ENCODE data around the gene CCNG1. TPM values are rescaled to one million over a fixed set of nuclear protein-coding genes. Genes with fewer than 3 reads are reported as not detected.

CCNG1 gene
- total RNA-seq, 1 donor from 2014 or later, result 71.2 TPM

DNA sequence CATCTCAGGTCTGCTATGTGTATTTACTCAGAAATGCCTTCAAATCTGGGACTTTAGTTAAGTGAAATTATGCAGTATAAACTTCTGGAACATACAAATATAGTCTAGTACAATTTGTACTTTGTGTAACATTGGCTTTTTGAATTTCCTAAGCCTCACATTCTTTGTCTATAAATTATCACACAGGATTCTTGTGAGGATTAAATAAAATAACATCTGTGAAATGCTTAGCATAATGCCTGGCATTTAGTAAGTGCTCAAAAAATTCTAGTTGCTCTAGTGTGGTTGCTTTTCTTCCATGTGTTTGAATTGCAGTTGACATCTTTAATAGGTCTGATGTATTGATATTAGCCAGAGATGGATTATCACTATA lies 25.7 kb downstream of the CCNG1 start:
- Mint-ChIP-seq H3K4me1 (peaks cover 33% of the 10 kb centered on the region), H3K4me3 (no peak overlapping the region), H3K9me3 (no peaks in the 10 kb centered on the region), H3K27ac (no peak overlapping the region), H3K36me3 (ENCODE audit: low read depth) (peaks cover 8% of the 10 kb centered on the region), H3K27me3 (no peaks in the 10 kb centered on the region)
- ChIA-PET POLR2A (interaction anchor here (5.1 kb wide), 1 partner anchor 42 kb away, joined by 159 read pairs; the partner anchor contains the start of gene MAT2B), CTCF (no interaction called here)
- intact Hi-C loops (cut with micrococcal nuclease), result loop anchor here (10.0 kb wide), 1 partner anchor 262 kb away; no protein-coding TSS in a partner anchor
- no peak for DNase-seq
- TF ChIP-seq, protein P1, sequence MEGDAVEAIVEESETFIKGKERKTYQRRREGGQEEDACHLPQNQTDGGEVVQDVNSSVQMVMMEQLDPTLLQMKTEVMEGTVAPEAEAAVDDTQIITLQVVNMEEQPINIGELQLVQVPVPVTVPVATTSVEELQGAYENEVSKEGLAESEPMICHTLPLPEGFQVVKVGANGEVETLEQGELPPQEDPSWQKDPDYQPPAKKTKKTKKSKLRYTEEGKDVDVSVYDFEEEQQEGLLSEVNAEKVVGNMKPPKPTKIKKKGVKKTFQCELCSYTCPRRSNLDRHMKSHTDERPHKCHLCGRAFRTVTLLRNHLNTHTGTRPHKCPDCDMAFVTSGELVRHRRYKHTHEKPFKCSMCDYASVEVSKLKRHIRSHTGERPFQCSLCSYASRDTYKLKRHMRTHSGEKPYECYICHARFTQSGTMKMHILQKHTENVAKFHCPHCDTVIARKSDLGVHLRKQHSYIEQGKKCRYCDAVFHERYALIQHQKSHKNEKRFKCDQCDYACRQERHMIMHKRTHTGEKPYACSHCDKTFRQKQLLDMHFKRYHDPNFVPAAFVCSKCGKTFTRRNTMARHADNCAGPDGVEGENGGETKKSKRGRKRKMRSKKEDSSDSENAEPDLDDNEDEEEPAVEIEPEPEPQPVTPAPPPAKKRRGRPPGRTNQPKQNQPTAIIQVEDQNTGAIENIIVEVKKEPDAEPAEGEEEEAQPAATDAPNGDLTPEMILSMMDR (IDR thresholded peaks at IDR 0.05), result no peak
- no peak for ATAC-seq (ENCODE audit: low read depth)

DNA sequence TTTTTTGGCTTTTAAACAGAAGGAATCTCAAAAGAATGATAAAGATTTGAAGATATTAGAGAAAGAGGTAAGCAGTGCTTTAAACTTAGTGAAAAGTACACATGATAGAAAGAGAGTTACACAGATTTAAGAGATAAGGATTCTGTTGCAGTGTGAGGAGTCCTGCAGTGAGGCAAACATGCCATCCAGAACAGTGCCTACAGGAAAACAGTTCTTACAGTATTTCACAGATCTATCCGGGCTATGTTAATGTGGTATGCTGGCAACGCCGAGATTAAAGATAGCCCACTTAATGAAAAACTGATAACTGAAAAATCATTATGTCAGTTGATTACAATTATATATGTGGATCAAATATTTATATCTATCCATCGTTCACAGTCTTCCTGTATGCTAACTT lies 30.3 kb downstream of the CCNG1 start:
- DNase-seq (no peak), ATAC-seq (ENCODE audit: low read depth) (no peak)
- no peak overlapping the region for H3K27ac Mint-ChIP-seq
- no peaks in the 10 kb centered on the region for H3K4me1 Mint-ChIP-seq
- intact Hi-C loops (cut with micrococcal nuclease), result loop anchor here (10.0 kb wide), 1 partner anchor 257 kb away; no protein-coding TSS in a partner anchor
- H3K36me3 Mint-ChIP-seq (ENCODE audit: low read depth), result no peaks in the 10 kb centered on the region
- H3K9me3 Mint-ChIP-seq, result no peaks in the 10 kb centered on the region
- H3K4me3 Mint-ChIP-seq, result no peak overlapping the region
- CTCF ChIA-PET, result no interaction called here
- POLR2A ChIA-PET, result no interaction called here
- no peaks in the 10 kb centered on the region for H3K27me3 Mint-ChIP-seq
- TF ChIP-seq, protein P1 (IDR thresholded peaks at IDR 0.05), result no peak

DNA sequence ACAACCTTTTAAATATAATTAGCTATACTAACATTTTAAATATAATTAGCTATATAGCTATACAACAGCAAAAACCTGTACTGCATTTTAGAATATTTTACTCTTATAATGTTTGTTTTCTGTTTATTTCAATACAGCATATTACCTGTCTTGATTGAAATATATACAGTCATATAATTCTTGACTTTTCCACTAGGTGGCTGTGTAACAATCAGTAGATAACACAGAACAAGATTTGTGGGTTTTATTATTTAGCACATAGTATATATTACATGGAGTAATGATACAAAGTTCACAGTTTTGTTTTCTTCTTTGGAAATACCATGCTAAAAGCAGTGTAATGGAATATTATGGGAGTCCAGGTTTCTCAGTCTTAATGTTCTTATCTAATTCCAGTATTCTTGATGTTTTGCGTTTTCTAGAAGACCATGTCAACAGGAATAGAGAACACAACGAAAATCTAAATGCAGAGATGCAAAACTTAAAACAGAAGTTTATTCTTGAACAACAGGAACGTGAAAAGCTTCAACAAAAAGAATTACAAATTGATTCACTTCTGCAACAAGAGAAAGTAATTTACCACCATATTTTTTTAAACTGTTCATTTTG lies 36.3 kb downstream of the CCNG1 start:
- Mint-ChIP-seq H3K27me3 (no peaks in the 10 kb centered on the region), H3K4me3 (no peak overlapping the region), H3K27ac (no peak overlapping the region), H3K4me1 (no peaks in the 10 kb centered on the region), H3K9me3 (peaks cover 3% of the 10 kb centered on the region), H3K36me3 (ENCODE audit: low read depth) (no peaks in the 10 kb centered on the region)
- ATAC-seq (ENCODE audit: low read depth) (peak; percentile 65), DNase-seq (no peak)
- ChIA-PET POLR2A (interaction anchor here (1.0 kb wide), 1 partner anchor 14 kb away, joined by 4 read pairs; the partner anchor contains the start of genes HMMR and NUDCD2), CTCF (interaction anchor here (0.6 to 1.9 kb wide), 8 partner anchors 9 to 73 kb away, joined by 3 to 7 read pairs (median 4); partner anchors contain the start of genes HMMR, MAT2B and NUDCD2)
- intact Hi-C loops (cut with micrococcal nuclease), result loop anchor here (1.0 to 5.0 kb wide), 3 partner anchors 30 to 1031 kb away; no protein-coding TSS in a partner anchor
- TF ChIP-seq, protein P1 (IDR thresholded peaks at IDR 0.05), result no peak

DNA sequence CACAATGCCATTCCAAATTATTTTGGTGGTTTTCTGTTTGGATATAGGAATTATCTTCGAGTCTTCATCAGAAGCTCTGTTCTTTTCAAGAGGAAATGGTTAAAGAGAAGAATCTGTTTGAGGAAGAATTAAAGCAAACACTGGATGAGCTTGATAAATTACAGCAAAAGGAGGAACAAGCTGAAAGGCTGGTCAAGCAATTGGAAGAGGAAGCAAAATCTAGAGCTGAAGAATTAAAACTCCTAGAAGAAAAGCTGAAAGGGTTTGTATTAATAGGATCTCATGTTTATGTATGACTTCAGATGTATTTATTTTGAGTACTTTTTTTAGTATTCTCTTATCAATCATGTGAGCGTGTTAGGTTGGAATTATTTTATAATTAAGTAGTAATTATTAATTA lies 38.0 kb downstream of the CCNG1 start:
- TF ChIP-seq, protein P1 (IDR thresholded peaks at IDR 0.05), result no peak
- CTCF ChIA-PET, result interaction anchor here (1.9 kb wide), 1 partner anchor 28 kb away, joined by 5 read pairs; no protein-coding TSS in a partner anchor
- POLR2A ChIA-PET, result interaction anchor here (0.9 to 1.7 kb wide), 2 partner anchors 15 to 30 kb away, joined by 3 to 4 read pairs; partner anchors contain the start of genes HMMR, MAT2B and NUDCD2
- Mint-ChIP-seq H3K4me1 (no peaks in the 10 kb centered on the region), H3K36me3 (ENCODE audit: low read depth) (no peaks in the 10 kb centered on the region), H3K27ac (no peak overlapping the region), H3K9me3 (peaks cover 3% of the 10 kb centered on the region), H3K27me3 (no peaks in the 10 kb centered on the region), H3K4me3 (no peak overlapping the region)
- intact Hi-C loops (cut with micrococcal nuclease), result loop anchor here (2.0 kb wide), 1 partner anchor 1029 kb away; no protein-coding TSS in a partner anchor
- ATAC-seq (ENCODE audit: low read depth), result no peak
- no peak for DNase-seq

DNA sequence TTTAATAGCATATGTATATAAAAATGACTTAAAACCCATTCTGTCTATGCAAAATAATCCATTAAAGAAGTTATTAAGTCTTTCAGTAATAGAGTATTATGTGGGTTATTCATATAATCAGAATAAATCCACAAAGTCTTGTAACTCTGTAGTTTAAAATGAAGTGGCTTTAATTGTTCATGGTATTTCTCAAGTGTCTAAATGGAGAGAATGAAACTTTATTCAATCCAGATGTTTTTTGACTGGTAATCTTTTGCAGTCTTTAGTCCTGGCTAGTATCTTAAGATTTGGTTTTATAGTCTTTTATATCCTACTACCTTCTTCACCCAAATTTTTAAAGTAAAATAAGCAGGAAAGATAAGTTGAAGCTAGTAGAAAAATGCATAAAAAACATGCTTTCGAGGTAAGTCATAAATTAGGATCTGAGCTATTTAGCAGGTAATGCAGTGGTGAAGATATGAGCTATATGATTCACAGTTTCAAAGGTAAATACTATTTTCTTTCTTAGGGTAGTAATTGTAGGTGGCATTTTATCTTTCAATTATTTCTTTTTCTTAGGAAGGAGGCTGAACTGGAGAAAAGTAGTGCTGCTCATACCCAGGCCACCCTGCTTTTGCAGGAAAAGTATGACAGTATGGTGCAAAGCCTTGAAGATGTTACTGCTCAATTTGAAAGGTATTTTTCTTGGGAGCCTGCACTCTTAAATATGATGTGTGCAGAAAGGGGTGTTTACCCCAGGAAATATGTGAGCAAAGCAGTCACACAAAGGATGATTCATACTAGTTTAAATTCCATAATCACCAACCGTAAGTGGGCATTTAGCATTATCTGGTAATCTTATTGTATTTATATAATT lies 41.0 kb downstream of the CCNG1 start:
- no peak for DNase-seq
- POLR2A ChIA-PET, result no interaction called here
- Mint-ChIP-seq H3K4me3 (no peak overlapping the region), H3K27me3 (no peaks in the 10 kb centered on the region), H3K9me3 (peaks cover 3% of the 10 kb centered on the region), H3K36me3 (ENCODE audit: low read depth) (no peaks in the 10 kb centered on the region), H3K27ac (no peak overlapping the region), H3K4me1 (no peaks in the 10 kb centered on the region)
- intact Hi-C loops (cut with micrococcal nuclease), result no loop called here
- TF ChIP-seq, protein P1 (IDR thresholded peaks at IDR 0.05), result no peak
- CTCF ChIA-PET, result interaction anchor here (1.1 to 1.3 kb wide), 2 partner anchors 9 to 11 kb away, joined by 3 to 5 read pairs; no protein-coding TSS in a partner anchor
- no peak for ATAC-seq (ENCODE audit: low read depth)
